ENCODE results near the gene ASIC3.

ASIC3 gene

DNA sequence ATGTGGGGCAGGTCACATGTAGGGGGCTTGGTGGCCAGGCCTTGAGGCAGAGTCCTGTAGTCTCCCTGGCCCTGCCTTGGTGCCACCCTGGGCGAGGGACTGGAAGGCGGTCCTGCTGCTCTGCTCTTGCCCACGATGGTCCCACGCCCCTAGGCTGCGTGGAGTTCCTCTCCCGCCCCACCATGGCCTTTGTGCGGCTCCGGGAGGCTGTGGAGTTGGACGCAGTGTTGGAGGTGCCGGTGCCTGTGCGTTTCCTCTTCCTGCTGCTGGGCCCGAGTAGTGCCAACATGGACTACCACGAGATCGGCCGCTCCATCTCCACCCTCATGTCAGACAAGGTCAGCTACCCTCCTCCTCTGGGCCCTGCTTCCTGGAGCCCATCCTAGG, 22.2 kb downstream of the ASIC3 start:
- DNase-seq (ENCODE audit: low read depth): no peak

DNA sequence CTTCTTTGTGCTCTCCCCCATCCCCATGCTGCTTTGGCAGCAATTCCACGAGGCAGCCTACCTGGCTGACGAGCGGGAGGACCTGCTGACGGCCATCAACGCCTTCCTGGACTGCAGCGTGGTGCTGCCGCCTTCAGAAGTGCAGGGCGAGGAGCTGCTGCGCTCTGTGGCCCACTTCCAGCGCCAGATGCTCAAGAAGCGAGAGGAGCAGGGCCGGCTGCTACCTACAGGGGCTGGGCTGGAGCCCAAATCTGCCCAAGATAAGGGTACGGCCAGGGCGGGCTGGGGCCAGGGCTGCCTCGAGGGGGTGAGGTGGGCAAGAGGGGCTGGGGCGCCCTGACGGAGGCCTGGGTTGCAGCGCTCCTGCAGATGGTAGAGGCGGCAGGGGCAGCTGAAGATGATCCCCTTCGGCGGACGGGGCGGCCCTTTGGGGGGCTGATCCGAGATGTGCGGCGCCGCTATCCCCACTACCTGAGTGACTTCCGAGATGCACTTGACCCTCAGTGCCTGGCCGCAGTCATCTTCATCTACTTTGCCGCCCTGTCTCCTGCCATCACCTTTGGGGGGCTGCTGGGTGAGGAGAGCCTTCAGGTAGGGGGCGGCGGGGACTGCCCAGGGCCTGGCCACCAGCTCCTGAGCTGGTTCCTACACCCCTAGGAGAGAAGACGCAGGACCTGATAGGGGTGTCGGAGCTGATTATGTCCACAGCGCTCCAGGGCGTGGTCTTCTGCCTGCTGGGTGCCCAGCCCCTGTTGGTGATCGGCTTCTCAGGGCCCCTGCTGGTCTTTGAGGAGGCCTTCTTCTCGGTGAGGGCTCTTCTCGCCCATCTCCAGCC, 22.9 kb downstream of the ASIC3 start:
- no peak for DNase-seq (ENCODE audit: low read depth)

DNA sequence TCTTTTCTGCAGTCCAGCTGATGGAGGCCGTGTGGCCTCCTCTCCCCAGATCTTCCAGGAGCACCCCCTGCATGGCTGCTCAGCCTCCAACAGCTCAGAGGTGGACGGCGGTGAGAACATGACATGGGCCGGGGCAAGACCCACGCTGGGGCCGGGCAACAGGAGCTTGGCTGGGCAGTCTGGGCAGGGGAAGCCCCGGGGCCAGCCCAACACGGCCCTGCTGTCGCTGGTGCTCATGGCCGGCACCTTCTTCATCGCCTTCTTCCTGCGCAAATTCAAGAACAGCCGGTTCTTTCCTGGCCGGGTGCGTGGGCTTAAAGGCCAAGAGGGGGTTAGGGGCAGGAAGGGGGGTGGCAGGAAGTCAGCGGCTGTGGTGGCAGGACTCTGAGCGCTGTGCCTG, 25.7 kb downstream of the ASIC3 start:
- no peak for DNase-seq (ENCODE audit: low read depth)

DNA sequence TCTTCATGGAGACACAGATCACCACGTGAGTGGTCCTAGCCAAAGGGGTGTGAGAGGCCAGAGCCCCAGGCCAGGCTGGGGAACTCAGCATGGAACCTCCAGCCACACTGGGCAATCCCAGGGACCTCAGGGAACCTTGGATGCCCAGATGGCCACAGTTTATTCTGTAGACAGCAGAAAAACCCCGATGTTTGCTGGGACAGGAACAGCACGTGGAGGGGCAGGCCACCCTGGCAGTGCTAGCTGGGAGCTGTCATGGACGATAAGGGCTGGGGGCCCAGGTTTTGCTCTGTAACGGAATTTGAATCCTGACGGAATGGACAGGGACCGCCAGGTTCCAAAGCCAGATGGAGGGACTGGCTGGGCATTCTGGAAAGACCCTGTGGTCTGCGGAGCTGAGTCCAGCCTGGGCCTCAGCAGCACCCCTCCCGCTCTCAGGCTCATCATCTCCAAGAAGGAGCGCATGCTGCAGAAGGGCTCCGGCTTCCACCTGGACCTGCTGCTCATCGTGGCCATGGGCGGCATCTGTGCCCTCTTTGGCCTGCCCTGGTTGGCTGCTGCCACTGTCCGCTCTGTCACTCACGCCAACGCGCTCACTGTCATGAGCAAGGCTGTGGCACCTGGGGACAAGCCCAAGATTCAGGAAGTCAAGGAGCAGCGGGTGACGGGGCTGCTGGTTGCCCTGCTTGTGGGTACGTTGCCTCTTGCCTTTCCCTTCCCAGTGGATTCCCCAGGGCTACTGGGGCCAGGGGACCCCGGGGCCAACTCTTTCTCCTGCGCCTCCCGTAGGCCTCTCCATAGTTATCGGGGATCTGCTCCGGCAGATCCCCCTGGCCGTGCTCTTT, 26.7 kb downstream of the ASIC3 start:
- no peak for DNase-seq (ENCODE audit: low read depth)

DNA sequence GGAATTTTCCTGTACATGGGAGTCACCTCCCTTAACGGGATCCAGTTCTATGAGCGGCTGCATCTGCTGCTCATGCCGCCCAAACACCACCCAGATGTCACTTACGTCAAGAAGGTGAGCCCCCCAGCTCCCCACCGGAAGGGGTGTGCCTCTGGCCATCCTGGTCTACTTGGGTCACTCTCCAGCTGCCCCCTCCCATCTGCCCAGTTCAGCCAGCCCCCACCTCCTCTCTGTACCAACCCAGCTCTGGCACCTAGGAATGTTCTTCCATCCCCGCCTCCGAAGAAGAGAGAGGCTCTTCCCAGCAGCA, 27.3 kb downstream of the ASIC3 start:
- DNase-seq (ENCODE audit: low read depth): no peak

DNA sequence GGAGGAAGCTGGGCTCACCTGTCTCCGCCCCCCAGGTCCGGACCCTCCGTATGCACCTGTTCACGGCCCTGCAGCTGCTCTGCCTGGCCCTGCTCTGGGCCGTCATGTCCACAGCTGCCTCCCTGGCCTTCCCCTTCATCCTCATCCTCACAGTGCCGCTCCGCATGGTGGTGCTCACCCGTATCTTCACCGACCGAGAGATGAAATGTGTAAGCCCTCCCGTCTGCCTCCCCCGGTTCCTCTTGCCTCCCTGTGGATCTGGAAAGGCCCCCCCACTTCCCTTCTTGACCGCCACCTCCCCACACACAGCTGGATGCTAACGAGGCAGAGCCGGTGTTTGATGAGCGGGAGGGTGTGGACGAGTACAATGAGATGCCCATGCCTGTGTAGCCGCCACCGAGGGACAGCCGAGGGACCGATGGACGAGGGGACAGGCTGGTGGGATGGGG, 27.7 kb downstream of the ASIC3 start:
- DNase-seq (ENCODE audit: low read depth): no peak

DNA sequence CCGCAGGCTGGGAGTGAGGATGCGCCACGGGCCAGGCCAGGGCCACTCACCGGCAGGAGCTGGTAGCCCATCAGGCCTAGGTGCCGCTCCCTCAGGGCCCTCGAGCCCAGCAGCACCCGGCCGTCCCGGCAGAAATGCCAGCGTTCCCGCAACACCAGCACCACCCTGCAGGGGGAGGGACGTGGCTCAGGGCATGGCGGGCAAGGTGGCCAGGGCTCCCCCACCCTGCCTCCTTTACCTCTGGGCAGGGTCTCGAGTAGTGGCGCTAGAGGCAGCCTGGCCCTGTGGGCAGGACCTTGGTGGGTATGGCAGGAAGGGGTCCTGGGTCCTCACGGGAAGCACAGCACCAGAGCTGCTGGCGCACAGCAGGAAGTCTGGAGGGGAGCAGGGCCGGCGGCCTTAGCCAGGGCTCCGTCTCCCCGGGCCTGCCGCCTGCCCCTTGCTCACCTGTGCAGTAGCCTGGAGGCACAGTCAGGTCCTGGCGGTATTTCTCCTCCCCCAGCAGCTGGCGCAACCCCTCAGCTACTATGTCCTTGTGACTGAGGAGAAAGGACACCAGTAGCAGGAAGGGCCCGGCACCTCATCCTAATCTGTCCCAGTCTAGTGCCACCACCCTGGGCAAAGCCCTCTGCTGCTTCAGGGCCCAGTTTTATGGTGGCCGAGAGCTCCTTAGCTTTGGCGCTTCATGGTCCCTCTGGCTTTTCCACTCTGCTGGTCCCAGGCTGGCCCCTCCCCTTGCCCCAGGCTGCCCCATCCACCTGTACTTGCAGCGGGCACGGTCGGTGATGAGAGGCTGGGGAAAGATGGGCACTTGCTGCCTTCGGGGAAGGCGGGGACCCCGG, 28.8 kb downstream of the ASIC3 start:
- no peak for DNase-seq (ENCODE audit: low read depth)

DNA sequence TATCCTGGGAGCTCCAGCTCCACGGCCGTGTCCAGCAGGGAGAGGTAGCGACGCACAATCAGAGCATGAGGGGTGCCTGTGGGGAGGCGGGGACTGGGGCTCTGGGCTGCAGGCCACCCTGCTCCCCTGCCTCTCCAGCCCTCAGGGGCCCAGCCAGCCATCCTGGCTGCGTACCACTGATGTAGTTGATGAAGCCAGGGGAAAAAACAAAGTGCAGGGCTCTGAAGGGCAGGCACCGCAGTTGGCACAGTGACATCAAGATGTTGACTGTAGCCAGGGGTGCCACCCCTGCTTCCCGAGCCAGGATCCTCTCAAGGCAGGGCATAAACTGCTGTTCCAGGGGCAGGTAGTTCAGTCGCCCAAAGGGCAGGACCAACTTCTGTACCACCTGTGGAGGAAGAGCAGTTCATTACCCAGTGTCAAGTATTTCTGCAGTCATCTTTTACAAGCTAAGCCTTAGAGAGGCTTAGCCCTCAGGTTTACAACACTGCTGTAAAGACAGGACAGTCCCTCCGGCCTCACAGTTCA, 29.4 kb downstream of the ASIC3 start:
- DNase-seq (ENCODE audit: low read depth): no peak

DNA sequence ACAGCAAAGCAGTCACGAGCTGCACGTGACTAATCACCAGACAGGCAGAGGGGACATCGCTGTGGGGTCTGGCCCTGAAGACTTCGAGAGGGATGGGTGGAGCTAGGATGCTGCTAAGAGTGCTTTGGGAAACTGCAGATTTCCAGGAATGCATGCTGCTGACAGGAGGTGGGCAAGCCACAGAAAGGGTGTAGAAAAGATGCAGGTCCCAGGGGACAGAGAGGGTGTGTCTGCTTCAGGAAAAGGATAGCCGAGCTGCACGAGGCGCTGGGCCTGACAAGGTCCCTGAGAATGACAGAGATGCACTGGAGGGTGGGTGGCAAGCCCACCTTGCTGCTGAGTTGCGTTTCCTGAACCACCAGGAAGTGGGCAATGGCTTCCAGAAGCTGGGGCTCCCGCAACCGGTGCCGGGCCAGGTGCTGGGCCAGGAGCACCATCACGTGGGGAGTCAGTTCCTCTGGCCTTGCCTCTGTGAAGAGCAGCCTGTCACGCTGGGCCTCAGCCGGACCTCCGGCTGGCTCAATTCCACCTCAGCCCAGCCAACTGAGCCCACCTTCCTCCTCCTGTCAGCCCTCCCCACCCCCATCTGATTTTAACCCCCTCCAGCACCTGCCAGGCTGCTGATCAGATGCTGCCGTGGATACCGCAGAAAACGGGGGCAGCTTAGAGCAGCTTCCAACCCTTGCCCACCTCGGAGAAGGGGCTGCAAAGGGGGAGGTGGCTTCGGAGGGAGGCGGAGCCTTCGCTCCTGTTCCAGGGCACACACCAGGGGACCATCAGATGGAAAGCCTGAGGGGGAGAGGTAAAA, 30.1 kb downstream of the ASIC3 start:
- DNase-seq (ENCODE audit: low read depth): no peak

DNA sequence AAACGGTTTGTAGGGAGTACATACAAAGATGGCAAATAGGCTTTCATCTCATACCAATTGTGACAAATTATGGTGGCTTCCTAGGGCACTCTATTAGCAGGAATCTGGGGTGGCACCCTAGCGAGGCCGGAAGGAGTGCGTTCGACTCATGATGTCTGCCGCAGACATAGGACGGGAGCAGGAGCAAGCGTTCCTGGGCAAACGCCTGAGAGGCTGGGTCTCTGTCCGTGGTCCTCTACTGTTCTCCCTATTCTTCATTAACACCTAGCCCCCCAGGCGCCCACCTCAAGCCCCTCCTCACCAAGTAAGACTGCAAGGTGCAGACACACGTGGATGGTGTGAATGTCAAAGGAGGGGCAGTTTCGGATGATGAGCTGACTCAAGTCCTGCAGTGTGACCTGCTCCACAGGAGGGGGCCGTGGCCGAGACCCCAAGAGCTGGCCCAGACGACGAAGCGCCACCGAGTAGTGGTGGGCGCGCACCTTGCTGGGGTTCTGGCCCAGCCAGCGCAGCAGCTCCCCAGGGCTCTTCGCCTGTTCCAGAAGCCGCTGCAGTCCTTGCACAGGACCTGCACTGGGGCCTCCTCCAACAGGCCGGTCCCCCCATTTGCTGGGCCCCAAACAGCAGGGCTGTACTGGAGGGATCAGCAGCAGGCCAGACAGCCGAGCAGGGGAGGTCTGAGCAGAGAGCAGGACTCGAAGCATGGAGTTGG, 31.0 kb downstream of the ASIC3 start:
- no peak for DNase-seq (ENCODE audit: low read depth)

DNA sequence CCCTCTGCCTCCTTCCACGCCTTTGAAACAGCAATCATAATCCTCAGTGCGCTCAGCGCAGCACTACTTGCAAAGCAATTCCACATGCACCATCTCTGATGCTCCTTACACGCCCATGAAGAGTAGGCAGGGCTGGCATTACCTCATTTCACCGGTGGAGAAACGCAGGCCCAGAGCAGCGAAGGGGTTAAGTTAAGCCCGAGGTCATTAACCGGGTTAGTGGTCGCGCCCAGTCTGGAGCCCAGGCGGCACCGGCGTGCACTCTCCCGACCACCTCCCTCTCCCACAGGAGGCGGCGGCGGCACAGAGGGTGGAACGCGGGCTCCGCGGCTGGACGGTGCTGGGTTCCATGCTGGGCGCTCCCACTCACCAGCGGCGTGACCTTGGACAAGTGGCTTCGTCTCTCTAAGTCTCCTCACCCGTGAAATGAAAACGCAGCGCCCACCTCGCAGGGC, 31.8 kb downstream of the ASIC3 start:
- DNase-seq (ENCODE audit: low read depth): no peak

DNA sequence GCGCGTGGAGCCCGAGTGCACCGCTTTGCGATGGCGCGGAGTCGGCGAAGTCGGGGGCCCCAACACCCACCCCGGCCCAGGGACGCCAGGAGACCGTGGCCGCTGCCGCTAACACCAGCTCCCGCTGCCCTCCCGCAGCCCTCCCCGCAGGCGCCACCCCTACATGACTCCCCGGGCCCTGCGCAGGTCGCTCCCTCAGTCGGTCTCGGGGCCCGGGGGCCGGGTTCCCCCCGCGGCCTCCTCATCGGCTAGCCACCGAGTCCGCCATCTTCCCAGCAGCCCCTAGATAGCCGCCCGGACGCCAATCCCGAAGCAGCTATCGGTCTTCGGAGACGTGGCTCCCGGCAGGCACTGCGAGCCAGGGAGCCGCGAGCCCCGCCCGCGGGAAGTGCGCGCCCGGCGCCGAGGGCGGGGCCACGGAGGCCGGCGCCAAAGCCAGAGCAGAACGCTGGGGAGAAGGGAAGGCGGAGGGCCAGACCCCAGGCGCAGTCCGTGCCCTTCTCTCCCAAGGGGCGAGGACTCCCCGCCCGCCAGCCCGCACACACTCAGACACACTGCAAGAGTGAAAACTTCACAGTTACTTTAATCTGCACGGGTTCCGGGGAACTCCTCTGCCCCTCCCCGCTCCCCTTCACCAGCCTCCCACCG, 32.3 kb downstream of the ASIC3 start, which contains the start of gene FASTK:
Gene FASTK (minus strand): TSS at position 288 of the 648 bp plus-strand sequence. CDS start 43 bp downstream, at position 245.
- peak; percentile 82 for DNase-seq (ENCODE audit: low read depth)

DNA sequence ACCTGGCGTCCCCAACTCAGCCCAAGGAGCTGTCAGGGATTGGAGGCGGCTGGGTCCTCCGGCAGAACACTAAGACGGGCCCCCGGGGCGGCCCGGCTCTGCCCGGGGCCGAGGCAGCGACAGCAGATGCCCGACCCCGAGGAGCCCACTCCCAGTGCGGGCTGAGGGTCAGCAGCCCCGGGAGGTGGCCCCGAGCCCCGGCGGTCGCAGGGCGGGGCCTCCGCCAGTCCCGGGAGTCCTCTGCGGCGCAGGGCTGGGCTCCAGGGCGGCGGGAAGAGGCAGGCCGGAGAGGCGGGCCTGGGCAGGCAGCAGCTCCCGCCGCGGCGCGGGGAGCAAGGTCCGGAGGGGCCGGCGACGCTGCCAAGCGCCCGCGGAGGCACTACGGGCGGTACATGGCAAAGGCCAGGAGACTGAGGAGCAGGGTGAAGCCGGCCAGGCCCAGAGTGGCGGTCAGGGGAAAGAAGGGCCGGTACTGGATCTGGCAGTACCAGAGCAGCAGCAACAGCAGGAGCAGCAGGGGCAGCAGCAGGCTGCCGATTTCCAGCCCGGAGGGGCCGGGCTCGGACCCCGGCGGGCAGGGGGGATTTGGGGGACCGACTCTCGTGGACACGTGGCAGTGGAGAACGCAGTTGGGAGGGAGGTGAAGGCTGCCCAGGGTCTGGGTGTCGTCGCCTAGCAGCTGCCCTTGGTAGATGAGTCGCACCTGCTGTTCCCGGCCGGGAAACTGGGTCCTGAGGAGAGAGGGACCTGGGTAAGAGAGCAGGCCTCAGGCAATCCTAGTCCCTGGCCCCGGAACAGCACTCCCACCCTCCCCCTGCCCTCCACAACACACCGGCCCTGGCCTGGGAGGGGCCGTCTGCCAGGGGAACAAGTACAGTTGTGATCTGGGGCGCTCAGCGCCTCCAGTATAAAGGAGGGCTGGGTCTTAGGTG, 33.1 kb downstream of the ASIC3 start:
- no peak for DNase-seq (ENCODE audit: low read depth)

DNA sequence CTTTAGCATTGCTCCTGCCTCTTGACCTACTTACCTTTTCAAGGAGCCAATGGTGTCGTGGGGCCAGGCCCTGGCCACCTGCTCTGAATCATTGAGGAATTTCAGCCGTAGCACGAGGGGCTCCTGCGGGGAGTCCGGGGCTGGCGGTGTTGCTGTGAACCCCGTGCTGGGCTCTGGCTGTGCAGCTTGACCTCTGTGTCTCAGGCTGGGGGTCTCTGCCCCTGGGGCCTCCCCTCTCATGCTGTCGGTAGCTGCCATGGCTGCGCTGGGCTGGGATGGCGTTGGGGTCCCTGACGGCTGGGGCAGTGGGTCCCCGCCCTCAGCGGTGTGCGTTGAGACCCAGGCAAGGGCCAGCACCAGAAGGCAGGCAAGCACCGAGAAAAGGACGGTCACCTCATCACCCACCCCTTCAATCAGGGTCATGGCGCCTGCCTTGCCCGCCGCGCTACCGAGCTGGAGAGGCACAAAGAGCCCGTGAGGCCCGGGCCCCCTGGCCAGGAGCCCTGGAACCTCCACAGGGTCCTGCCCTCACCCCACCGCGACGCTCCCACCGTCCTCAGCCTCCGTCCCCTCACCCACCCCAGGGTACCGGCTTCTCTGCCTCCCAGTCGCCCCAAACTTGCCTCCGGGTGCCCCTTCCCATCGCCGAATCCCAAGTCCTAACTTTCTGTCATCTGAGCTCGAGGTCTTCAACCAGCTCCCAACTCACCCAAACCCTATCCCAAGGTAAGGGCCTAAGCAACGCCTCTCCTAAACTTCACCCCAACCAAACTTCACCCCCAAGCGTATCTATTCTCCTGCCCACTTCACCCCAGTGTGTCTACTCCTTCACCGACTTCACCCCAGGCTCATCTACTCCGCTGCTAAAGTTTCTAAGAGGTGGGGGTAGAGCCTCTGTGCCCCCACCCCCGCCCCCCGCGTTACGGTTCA, 34.1 kb downstream of the ASIC3 start:
- DNase-seq (ENCODE audit: low read depth): no peak

DNA sequence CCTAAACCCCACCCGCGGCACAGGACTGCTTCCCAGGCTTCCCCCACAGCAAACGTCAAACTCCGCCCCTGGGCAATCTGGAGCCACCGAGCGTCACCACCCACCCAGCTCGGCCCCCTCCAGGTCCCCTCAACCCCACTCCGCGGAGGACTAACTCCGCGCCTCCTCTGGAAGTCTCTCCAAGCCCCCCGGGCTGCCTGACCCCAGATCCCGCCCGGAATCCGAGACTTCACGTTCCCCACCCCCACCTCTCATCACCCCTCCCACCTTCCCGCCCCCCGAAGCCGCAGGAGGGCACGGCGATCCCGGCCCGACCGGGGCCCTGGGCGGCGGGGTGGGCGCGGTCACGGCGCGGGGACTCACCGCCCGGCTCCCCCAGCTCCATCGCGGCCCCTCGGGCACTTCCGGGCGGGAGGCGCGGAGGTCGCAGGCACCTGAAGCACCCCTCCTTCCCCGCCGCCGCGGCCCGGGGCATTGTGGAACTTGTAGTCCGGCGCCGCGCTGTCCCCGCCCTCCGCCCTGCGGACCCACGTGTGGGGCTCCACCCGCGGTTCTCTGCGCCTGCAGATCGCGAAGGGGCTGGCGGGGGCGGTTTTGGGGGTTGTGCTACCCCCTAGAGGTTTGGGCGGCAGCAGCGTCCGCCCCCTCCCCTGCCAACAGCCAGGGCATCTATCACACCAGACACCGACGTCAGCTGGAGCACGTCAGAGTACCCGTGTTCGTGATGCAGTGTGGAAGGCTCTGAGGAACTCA, 34.9 kb downstream of the ASIC3 start, which contains the start of gene TMUB1:
Gene TMUB1 (minus strand): TSS at position 423 of the 753 bp plus-strand sequence. CDS start 930 bp downstream, outside the sequence.
- DNase-seq (ENCODE audit: low read depth): peak; percentile 88

DNA sequence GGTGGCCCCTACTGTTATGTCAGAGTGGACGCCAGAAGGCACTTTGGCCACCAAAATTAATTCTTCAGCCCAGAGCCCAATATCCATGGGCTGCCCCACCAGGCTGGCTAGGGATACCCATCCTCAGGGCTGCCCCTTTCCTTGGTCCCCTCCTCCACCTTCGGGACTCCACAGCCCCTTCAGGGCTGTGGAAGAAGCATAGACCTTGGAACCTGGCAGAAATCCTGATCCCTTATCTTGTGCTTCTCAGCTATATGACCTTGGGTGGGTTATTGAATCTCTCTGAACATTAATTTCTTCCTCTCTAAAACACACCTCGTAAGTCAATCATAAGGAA, 35.5 kb downstream of the ASIC3 start:
- no peak for DNase-seq (ENCODE audit: low read depth)

DNA sequence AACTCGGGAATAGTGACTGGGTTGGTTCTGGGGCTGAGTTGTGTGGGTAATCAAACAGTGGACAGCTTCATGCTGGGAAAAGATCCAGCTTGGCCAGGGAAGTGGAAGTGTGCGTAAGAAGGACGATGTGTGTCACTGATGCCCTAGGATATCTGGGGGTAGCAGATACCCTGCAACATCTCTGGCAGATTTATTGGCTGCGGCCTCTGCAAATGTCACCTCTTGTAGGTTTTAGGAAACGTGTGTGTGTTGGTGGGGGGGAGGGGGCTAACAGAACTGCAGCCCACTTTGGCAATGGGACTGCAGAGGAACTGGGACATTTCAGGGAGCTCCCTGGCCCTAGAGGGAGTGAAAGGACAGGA, 37.0 kb downstream of the ASIC3 start:
- DNase-seq (ENCODE audit: low read depth): no peak
